Measurements from ENCODE around the gene ALDH7A1. TPM values are rescaled to one million over a fixed set of nuclear protein-coding genes. Genes with fewer than 3 reads are reported as not detected.

Gene ALDH7A1
- 10 to 100 TPM; 81.1 to 99.9 (median 90.6) TPM for total RNA-seq (2021; fragmentation: NEBNext Ultra II Directional; extraction: Animal tissue kit (Norgen Biotek cat#: 25700))
- long read RNA-seq, full-length matches to known transcripts: 84 of 105 reads
- long read RNA-seq, partial matches to known transcripts: 11 of 105 reads
- long read RNA-seq, other reads (novel, unspliced or antisense): 10 of 105 reads

GRCh38 chr5:126594748-126595485, at the start of gene ALDH7A1:
Gene ALDH7A1, minus strand, starts transcription at chr5:126595219. Its CDS starts 21 bp downstream, at chr5:126595198.
- Mint-ChIP-seq H3K36me3 (ENCODE audit: low read depth) (peaks cover 13% of the 10 kb centered on the region), H3K9me3 (no peaks in the 10 kb centered on the region), H3K27ac (peak within 1 kb of the TSS; percentile 85), H3K4me1 (ENCODE audit: low read depth) (peaks cover 46% of the 10 kb centered on the region), H3K4me3 (peak within 1 kb of the TSS; percentile 90), H3K27me3 (ENCODE audit: insufficient read depth) (0 out of 2 replicates have a peak, but pooled peaks cover 2% of the 10 kb centered on the region)
- TF ChIP-seq CTCF (IDR thresholded peaks at IDR 0.05): peak; percentile 57
- DNase-seq: peak; percentile 83

GRCh38 chr5:126641387-126641786, 46.4 kb upstream of the ALDH7A1 start:
- peaks cover 19% of the 10 kb centered on the region for H3K9me3 Mint-ChIP-seq
- no peak overlapping the region for H3K4me3 Mint-ChIP-seq
- no peak overlapping the region for H3K27ac Mint-ChIP-seq
- peaks cover 9% of the 10 kb centered on the region for H3K36me3 Mint-ChIP-seq (ENCODE audit: low read depth)
- TF ChIP-seq CTCF (IDR thresholded peaks at IDR 0.05): no peak
- no peak for DNase-seq
- peaks cover 2% of the 10 kb centered on the region; the same call in 1 of the 2 replicates for H3K27me3 Mint-ChIP-seq (ENCODE audit: insufficient read depth)
- peaks cover 10% of the 10 kb centered on the region for H3K4me1 Mint-ChIP-seq (ENCODE audit: low read depth)

- Mint-ChIP-seq H3K4me1 (ENCODE audit: low read depth) (peaks cover 10% of the 10 kb centered on the region), H3K36me3 (ENCODE audit: low read depth) (peaks cover 9% of the 10 kb centered on the region), H3K4me3 (no peak overlapping the region), H3K27me3 (ENCODE audit: insufficient read depth) (peaks cover 4% of the 10 kb centered on the region; the same call in 1 of the 2 replicates), H3K27ac (no peak overlapping the region), H3K9me3 (peaks cover 18% of the 10 kb centered on the region)
- TF ChIP-seq CTCF (IDR thresholded peaks at IDR 0.05): no peak
- no peak for DNase-seq
Observed at GRCh38 chr5:126640866-126641265, 45.8 kb upstream of the ALDH7A1 start.

GRCh38 chr5:126636956-126637355, 41.9 kb upstream of the ALDH7A1 start:
- Mint-ChIP-seq H3K27ac (no peak overlapping the region), H3K4me3 (no peak overlapping the region), H3K9me3 (no peaks in the 10 kb centered on the region), H3K36me3 (ENCODE audit: low read depth) (no peaks in the 10 kb centered on the region), H3K4me1 (ENCODE audit: low read depth) (peaks cover 10% of the 10 kb centered on the region), H3K27me3 (ENCODE audit: insufficient read depth) (peaks cover 4% of the 10 kb centered on the region; the same call in 1 of the 2 replicates)
- TF ChIP-seq CTCF (IDR thresholded peaks at IDR 0.05): no peak
- DNase-seq: no peak

GRCh38 chr5:126635585-126635984, 40.6 kb upstream of the ALDH7A1 start:
- Mint-ChIP-seq H3K27ac (no peak overlapping the region), H3K9me3 (no peaks in the 10 kb centered on the region), H3K4me3 (no peak overlapping the region), H3K4me1 (ENCODE audit: low read depth) (peaks cover 5% of the 10 kb centered on the region), H3K27me3 (ENCODE audit: insufficient read depth) (peaks cover 4% of the 10 kb centered on the region; the same call in 1 of the 2 replicates), H3K36me3 (ENCODE audit: low read depth) (no peaks in the 10 kb centered on the region)
- no peak for DNase-seq
- TF ChIP-seq CTCF (IDR thresholded peaks at IDR 0.05): no peak

All from HFFc6 (cell line).